DND-41 (cell line): Measurements from ENCODE around the gene RAD50.

Experiments used
- CTCF ChIP-seq: IDR thresholded peaks from 2 replicates; pipeline ENCODE4 v1.5.1; 2012; ENCODE audit warnings: borderline replicate concordance, low read length, moderate library complexity, mild to moderate bottlenecking; ENCODE audit not compliant: poor library complexity, severe bottlenecking; ENCODE audit errors: extremely low read depth
- EZH2 ChIP-seq: IDR thresholded peaks from 3 replicates; pipeline ENCODE4 v1.6.1; 2012; ENCODE audit warnings: borderline replicate concordance, low read depth, mild to moderate bottlenecking, moderate library complexity, low read length, inconsistent platforms; ENCODE audit not compliant: severe bottlenecking

GRCh38 chr5:132611965-132612364 is 55.2 kb downstream of the RAD50 start:
- TF ChIP-seq CTCF (no peak), EZH2 (no peak)
